Bone marrow (tissue), 2 donors: ENCODE data around the gene SLC16A8.

Experiments used
- DNase-seq, 2 donors: peaks; one replicate each; lab custom pipeline; 2025; lab: John Stamatoyannopoulos, UW

Gene SLC16A8

DNA sequence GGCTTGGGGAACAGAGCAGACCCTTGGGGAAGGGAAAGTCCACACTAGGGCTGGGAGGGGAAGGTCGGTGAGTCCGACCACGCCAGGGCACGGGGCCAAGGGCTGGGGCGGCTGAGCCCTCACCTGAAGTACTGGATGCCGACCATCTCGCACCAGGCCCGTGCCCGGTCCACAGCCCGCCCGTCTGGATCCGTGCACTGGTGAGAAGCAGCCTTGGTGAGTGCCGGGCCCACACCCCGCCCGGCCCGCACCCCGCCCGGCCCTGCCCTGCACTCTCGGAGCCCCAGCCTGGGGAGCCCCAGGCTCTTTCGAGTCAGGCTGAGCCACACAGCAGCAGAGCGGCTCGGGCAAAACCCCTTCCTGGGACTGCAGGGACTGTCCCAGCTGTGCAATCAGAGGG, 28.4 kb upstream of the SLC16A8 start:
- DNase-seq = no peak

DNA sequence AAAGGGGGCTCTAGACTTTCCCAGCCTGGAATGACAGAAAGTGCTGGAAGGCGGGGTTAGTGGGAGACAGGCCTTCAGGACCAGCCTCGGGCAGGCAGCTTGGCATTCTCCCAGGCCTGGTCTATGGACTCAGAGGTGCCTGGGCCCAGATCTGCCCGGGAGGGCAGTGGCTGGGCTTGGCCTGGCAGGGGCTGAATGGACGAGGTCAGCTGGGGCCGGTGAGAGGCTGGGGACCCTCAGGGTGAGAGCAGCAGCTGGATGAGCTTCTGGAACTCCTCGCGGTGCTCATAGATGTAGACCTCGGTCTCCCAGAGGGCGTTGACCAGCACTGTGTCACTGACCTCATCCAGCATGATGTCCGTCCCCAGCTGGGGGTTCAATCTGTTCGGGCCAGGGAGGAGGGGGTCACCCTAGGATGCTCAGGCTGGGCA, 28.0 kb upstream of the SLC16A8 start:
- DNase-seq = no peak

DNA sequence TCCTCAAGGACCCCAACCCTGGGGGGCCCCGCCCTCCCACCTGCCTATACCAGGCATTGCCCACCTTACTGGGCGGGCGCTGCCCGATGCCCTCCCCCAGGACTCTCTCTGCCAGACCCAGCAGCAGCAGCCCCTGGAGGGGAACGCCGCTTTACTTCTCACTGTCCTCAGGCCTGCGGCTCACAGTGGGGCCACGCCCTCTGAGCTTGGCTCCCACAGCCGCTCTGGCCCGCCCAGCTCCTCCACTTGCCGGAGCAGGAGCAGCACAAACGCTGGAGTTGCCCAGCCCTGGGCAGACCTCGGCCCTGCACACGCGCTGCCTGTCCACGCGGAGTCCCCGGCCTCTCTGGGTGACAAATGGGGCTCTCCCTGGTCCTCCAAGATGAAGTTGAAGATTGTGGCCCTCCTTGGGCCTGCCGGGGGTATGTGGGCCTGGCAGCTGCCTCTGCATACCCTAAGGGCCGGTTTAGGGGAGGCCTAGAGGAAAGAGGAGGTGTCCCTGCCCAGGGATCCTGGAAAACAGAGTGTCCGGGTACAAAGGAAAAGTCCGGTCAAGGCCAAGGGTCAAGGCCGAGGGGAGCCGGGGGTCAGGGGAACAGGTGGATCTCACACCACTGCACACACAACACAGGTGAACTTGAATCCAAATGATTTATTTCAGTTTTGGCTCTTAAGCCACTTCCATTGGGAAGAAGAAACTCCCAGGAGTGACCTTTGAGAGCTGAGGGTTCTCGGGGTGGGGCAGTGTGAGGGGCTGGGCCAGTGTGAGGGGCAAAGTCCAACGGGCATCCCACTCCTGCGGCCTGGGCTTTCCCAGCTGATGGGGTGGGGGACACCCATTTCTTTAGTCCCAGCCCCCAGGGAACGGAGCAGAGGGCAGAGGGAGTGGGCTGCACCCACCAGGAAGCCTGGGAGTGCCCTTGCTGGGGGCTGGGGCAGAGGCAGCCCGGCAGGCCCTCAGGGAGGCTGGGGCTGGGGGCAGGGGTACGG, 27.2 kb upstream of the SLC16A8 start:
- no peak for DNase-seq

DNA sequence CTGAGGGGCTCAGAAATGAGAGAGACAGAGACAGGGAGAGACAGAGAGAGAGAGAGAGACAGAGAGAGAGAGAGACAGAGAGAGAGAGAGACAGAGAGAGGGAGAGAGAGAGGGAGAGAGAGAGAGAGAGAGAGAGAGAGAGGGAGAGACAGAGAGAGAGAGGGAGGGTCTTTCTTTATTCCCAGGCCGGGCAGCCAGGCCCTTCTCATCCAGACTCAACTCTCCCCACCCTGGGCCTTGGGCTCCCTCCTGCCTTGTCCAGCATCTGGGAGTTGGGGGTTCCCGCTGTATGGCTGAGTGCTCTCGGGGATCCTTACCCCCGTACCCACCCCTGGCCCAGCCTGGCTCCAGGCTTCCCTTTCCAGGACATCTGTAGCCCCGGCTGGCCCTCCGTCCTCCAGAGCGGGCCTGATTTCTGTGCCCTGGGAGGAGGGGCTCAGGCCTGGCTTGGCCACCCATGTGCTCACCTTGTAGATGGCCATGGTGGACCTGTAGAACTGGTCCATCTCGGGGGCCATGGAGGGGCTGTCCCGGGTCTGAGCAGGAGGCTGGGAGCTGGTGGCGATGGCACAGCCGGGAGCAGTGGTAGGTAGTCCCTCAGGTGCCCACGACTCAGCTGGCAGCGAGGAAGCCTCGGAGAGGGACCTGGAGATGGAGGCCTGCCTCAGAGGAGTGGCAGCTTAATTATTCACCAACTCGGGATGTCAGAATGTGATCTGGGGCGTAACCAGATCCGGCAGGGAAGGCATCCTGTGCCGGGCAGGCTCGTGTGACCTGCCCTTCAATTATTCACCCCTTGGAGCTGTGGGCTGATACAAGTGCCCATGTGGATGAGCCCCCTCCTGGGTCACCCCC, 26.3 kb upstream of the SLC16A8 start, which contains the start of gene BAIAP2L2:
Gene BAIAP2L2, minus strand, starts transcription at position 677 of the 855 bp plus-strand sequence. Its CDS starts 159 bp downstream, at position 518.
- DNase-seq = no peak

DNA sequence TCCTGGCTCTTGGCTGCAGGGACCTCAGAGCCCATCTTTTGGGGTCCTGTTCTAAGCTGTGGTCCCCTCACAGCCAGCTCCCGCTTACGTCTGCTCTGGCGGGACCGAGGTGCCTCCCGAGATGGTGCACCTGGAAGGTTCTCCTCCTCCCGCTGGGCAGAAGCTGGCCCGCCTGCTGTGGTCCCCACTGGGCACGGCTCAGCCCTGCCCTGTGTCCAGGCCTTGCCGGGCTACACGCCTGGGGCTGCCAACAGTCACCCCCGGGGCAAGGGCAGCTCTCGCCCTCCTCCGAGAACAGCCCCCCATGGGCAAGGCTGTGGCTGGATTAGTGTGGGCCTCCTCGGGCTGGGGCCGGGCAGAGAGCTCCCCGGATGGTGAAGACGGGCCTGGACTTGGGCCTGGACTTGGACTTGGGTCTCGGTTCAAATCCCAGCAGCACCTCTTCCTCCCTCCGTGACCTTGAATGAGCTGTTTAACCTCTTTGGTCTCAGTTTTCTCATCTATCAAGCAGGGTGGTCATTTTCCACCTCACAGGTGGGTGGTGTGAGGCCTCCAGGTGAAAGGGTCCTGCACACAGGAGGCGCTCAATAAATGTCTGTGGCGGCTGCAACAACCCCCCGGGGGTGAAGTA, 25.5 kb upstream of the SLC16A8 start:
- no peak for DNase-seq

DNA sequence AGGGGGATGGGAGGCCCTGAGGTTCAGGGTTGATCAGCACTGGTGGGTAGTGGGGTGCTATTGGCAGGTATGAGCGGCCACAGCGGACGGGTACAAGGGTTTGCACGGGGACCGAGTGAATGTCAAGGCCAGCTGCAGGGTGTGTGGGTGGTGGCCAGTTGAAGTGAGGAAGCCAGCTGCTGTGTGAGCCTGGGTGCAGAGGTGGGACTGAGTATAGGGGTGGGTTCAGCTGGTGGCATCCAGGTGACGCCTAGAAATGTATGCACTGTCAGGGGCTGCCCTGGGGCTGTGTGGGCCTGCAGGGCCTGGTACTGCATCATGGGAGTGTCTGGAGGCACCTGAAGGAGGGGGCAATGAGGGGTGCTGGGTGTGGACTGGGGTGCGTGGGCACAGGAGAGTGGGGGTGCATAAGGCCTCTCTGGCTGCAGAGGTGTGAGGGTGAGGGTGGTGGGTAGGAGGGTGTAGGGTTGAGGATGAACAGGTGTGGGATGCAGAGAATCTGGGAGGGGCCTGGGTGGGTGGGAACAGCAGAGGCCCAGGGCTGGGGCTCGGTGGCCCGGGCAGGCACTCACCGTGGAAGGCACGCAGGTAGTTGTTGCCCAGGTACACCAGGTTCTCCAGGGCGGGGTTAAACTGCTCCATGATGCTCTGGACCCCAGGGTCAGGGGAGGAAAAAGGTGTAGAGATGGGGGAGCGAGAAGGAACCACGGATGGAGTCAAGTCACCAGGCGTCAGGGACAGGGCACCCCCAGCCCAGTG, 24.8 kb upstream of the SLC16A8 start:
- DNase-seq = no peak

DNA sequence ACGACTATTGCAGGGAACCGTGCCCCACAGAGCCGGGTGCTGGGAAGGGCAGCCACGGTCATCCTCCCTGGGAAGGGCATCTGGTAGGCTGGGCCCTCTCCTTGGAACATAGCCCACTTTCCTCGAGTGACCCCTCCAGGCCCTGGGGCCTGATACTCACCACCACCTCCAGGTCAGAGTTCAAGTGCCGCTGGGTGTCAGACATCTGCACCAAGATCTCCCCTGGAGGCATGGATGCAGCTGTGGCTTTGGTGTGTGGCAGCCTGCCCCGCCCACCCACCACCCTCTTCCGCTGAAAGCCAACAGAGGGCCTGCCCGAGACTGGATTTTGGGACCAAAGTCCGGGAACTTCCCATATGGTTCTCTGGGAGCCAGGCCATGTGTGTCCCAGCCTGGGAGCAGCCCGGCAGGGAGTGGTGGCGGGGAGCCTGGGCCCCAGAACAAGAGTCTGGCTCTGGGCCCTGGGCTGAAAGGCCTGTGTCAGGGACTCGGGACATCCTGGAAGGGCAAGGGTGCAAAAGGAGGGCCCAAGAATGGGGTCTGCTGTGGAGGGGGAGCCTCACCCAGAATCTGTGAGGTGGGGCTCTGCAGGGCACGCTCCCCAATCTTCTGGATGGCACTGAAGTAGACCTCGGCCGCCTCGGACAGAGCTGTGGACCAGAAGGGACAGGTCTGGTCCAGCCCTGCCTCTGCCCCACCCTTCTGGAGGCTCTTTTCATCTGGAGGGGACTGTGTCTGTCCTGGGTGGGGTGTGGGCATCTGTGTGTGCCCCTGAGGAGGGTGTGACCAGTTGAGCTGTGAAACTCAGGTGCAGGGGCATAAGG, 23.9 kb upstream of the SLC16A8 start:
- no peak for DNase-seq

DNA sequence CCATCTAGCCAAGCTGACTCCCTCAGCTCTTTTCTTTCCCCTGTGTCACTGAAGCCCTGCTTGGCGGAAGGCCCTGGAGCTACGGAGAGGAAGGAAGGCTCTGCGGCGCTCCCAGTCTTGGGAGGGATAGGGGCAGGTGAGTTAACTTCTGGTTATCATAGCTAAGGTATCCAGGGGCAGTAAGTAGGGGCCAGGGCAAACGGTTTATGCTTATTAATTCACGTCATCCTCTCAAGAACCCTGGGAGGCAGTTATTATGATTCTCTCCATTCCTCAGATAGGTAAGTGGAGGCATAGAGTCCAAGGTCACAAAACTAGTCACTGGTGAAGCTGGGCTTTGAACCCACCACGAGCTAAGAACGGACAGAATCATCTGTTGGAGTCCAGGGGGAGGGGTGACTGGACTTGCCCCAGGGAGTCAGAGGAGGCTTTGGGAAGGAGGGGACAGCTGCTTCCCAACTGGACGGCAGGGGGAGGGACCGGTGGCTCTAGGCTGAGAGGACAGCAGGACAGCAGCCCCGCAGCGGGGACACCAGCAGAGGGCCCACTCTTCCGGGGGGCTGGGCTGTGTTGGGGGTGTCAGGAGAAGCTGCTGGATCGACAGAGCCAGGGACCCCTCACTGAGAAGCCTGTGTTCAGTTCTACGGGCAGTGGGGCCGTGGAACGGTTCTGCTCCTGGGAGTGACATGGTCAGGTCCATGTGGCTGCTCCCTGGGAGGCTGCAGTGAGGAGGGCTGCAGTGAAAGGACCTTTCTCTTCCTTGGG, 23.0 kb upstream of the SLC16A8 start:
- no peak for DNase-seq

DNA sequence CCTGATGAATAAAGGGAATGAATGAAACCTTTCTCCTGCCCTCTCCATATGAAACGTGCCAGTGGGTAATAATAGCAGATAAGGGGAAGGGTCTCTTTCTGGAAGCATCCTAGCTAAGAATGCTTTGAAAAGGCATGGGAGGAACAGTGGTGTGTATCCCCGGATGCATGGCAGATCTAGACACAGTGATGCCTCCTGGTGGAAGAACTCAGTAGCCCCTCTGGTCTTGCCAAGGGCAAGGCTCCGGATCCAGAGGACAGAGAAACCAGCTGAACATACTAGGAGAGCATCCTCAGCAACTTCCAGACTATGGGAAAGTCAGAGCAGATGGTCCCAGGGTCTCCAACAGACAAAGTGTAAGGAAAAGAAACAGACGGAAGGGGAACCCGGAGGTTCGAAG, 20.1 kb upstream of the SLC16A8 start:
- no peak for DNase-seq

DNA sequence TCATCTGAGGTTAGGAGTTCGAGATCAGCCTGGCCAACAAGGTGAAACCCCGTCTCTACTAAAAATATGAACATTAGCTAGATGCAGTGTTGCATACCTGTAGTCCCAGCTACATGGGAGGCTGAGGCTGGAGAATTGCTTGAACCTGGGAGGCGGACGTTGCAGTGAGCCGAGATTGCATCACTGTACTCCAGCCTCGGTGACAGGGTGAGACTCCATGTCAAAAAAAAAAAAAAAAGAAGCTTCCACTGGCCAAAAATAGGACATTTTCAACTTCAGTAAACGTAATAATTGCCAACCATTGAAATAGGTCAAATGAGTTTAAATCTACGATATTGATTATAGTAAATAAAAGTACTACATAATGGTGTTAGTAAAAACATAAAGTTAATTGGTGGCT, 19.7 kb upstream of the SLC16A8 start:
- no peak for DNase-seq

DNA sequence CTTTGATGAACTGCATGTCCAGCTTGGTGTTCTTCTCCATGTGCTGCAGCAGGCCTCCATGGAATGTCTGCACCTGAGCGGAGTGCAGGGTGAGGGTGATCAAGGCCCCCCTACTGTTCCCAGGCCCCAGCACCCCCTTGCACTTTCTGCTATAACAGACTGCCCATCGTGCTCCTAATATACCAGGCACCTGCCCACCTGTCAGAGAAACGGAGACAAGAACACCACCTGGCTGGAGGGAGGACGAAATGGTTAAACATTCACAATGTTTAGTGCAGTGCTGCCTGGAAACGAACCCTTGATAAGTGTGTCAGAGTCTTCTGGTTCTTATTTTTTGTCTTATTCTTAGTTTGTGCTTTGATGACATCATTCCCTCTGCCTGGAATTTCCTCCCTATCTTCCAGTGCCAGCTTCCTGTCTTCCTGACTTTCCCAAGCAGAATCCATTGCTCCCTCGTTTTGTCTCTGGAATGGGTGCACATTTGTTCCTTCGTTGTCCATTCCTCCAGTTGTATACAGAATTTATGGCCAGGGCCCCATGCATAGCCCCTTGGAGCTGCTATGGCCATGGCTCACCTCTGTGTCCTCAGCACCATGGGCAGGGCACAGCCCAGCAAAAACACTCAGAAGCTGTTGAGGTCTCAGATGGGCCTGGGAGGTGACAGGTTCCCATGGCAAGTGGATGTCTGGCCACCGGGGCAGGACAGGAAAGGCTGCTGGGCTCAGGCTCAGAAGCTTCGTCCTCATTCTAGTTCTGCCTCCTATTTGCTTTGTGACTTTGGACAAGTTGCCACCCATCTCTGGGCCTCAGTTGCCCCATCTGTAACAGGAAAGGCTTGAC, 14.6 kb upstream of the SLC16A8 start:
- DNase-seq = no peak

DNA sequence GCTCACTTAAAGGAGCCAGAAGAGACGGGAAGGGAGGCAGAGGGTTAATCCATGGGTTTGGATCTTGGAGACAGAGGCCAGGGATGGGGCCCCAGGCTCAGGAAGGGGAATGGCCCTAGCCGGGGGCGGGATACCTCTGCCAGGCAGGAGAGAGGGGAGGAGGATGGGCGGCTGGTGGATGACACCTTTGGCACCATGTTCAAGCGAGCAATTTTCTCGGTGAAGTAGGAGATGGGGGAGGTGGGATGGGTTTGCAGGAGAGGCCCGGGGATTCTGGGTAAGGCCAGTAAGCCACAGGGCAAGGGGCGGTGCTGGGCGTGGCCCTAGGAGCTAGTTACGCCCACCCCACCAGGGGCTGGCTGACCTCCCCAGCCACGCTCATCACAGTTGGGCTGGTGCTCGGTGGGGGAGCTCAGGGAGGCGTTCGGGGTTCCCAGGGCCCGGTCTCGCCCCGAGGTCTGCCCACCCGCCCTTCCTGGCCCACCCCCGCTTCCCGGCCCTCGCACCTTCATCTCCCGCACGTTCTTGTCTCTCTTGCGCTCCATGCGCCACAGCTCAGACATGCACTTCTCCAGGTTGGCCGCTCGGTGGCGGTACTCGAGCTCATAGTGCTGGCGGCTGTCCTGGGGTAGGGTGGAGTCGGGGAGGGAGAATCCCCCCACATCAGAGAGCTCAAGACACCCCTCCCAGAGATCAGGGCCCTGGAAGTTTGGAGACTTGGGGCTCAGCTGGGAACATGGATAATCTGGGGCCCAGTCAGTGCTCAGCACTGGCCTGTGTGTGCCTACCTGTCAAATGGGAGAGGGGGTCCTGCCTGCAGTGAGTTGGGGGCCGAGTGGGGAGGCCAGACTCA, 13.8 kb upstream of the SLC16A8 start:
- DNase-seq = no peak

DNA sequence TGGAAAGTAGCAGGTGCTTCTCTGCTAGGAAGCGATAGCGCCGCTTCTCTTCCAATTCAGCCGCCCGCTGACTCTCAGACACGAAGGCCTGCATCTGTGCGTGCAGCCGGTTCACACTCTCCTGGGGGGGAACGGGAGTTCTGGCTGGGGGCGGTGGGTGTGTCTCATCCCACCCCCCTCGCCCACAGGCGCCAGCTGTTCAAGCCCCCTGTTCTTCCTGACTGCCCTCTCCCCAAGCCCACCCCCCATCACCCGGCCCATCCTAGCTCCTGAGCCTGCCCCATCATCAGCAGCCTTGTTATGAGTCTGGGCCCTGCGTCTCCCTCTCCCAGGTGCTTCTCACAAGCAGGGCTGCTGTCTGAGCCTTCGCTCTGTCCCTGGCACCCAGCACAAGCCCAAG, 13.1 kb upstream of the SLC16A8 start:
- DNase-seq = no peak

DNA sequence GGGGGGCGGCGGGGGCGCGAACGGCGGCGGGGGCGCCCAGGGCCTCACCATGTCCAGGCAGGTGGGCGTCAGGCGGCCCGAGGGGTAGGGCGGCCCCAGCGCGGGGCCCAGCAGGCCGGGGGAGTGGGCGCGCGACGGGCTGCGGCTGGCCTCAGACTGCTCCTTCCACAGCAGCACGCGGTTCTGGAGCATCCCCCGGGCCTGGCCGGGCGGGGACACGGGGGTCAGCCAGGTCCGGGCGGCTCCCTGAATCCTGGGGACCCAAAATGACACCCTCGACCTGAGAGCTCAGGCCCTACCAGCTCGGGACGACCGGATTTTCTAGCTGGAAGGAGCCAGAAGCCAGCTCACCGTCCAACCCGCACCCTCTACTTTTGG, 5.5 kb upstream of the SLC16A8 start:
- DNase-seq = no peak

DNA sequence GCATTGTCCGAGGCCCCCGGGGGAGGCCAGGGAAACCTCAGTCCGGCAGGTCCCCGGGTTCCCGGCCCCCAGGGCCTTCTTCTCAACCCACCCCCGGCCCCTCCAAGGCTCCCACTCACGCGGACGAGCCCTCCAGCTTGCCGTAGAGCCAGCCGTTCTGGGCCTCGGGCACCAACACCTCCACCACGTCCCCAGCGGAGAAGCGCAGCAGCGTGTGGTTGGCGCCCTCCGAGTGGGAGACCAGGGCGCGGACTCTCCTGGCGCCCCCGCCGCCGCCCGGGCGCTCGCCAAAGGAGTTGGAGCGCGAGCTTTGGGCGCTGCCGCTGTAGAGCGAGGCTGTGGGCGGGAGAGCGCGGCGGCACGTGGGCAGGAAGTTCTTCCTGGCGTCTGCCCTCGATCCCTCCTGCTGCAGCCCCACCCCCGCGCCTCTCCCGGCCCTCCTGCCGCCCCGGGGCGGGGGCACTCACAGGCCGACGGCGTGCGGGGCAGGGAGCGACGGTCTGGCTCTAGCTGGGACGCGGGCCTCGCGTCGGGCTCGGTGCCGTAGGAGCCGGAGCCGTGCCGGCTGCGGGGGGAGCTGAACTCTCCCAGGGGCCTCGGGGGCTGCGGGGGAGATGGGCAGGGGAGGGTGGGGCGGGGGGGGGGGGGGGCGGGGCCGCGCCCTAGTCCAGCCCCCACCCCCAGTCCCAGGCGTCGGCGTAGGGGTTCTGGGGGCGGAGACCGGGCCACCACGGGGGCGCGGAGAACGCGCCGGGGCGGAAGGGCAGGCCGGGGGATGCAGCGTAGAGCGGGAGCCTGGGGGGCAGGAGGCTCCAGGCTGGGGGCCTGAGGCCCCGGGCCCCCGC, 4.9 kb upstream of the SLC16A8 start:
- DNase-seq = no peak

DNA sequence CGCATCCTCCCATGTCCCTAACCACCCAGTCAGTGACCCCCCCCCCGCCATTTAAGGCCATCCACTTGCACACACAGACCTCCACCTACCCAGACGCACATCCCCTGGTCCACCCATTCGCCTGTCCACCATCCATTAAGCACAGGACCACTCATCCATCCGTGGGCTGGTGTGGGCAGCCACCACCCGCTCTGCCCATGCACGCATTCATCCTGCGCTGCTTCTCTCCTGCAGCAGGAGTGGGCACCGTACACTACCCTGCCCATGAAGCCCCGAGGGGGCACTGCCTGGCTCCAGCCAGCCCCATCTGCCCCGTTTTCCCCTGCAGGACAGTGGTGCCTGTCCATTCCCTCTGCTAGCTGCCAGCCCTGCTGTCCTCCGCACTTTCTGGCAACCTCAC, 3.9 kb upstream of the SLC16A8 start:
- DNase-seq = no peak

DNA sequence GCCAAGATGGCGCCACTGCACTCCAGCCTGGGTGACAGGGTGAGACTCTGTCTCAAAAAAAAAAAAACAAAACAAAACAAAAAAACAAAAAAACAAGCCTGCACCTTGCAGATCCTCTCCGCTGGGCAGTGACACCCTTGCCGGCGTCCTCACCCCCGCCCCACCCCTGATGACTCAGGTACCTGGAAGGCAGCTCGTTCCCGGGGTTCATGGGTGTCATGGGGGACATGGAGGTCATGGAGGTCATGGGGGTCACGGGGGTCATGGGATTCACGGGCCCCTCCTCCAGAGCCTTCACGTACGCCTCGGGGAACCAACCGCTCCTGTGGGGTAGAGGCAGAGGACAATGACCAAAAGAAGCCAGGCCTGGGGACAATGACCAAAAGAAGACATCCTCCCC, 3.0 kb upstream of the SLC16A8 start:
- no peak for DNase-seq
